ENCODE measurements around the gene FPR2. TPM values are rescaled to one million over a fixed set of nuclear protein-coding genes. Genes with fewer than 3 reads are reported as not detected.

The FPR2 gene
- total and polyA plus RNA-seq, 9 of the 15 experiments (the other 6 are each of a cell fraction or from before 2014, with no cell fraction given) = 0.03 to 0.15 (median 0.07) TPM; not detected in 6

DNA sequence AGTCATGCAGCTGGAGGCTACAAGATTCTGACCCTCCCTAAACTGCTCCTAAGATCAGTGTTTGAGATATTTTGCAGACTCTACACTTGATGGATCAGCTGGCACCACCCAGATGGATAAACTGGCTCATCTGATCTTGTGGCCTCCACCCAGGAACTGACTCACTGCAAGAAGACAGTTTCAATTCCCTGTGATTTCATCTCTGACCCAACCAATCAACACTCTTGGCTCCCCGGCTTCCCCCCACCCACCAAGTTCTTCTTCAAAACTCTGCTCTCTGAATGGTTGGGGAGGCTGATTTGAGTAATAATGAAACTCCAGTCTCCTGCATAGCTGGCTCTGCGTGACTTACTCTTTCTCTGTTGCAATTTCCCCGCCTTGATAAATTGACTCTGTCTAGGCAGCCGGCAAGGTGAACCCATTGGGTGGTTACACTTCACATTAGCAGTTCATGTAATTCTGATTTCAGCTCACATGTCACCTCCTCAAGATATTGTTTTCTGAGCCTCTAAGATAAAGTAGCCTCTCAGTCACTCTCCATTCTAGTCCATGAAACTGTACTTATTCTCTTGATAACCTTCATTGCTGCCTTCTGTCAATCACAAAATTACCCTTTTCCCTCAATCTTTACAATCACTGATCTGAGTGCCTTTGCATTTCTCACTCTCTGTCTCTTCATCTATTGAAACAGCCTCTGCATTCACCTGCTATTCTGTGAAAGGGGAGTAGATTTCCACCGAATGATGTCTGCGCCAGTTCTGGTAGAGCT, 24.1 kb downstream of the FPR2 start (continued):
- TF ChIP-seq, protein P1, sequence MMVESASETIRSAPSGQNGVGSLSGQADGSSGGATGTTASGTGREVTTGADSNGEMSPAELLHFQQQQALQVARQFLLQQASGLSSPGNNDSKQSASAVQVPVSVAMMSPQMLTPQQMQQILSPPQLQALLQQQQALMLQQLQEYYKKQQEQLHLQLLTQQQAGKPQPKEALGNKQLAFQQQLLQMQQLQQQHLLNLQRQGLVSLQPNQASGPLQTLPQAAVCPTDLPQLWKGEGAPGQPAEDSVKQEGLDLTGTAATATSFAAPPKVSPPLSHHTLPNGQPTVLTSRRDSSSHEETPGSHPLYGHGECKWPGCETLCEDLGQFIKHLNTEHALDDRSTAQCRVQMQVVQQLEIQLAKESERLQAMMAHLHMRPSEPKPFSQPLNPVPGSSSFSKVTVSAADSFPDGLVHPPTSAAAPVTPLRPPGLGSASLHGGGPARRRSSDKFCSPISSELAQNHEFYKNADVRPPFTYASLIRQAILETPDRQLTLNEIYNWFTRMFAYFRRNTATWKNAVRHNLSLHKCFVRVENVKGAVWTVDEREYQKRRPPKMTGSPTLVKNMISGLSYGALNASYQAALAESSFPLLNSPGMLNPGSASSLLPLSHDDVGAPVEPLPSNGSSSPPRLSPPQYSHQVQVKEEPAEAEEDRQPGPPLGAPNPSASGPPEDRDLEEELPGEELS (CRISPR knock-in tag; IDR thresholded peaks at IDR 0.05; ENCODE audit: borderline replicate concordance) = no peak
- TF ChIP-seq ZNF551 (CRISPR knock-in tag; IDR thresholded peaks at IDR 0.05) (no peak), CBX1 (IDR thresholded peaks at IDR 0.05; ENCODE audit: low read depth) (no peak), ZNF75A (CRISPR knock-in tag; IDR thresholded peaks at IDR 0.05) (no peak), ZNF263 (CRISPR knock-in tag; IDR thresholded peaks at IDR 0.05; ENCODE audit: borderline replicate concordance) (no peak), FOXK1 (CRISPR knock-in tag; IDR thresholded peaks at IDR 0.05; ENCODE audit: borderline replicate concordance) (no peak), HNRNPUL1 (IDR thresholded peaks at IDR 0.05; ENCODE audit: low read length) (no peak), ZC3H8 (IDR thresholded peaks at IDR 0.05) (no peak), TAF15 (IDR thresholded peaks at IDR 0.05; ENCODE audit: low read depth, low read length) (no peak), RAD51 (IDR thresholded peaks at IDR 0.05; ENCODE audit: borderline replicate concordance, low read depth) (peak; percentile 29; the same call in 1 of the 2 replicates), ILK (tag; IDR thresholded peaks at IDR 0.05; ENCODE audit: borderline replicate concordance, low read depth) (no peak)
- TF ChIP-seq, protein P2, sequence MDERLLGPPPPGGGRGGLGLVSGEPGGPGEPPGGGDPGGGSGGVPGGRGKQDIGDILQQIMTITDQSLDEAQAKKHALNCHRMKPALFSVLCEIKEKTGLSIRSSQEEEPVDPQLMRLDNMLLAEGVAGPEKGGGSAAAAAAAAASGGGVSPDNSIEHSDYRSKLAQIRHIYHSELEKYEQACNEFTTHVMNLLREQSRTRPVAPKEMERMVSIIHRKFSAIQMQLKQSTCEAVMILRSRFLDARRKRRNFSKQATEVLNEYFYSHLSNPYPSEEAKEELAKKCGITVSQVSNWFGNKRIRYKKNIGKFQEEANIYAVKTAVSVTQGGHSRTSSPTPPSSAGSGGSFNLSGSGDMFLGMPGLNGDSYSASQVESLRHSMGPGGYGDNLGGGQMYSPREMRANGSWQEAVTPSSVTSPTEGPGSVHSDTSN (CRISPR knock-in tag; IDR thresholded peaks at IDR 0.05; ENCODE audit: low read depth) = no peak
- TF ChIP-seq, protein P2 (tag; conservative IDR thresholded peaks at IDR 0.05; ENCODE audit: low read depth) = peak; percentile 67; the same call in 1 of the 2 replicates

Measured in K562 (cell line).